ENCODE results near the gene FER.
"Not testable (repeated sequence)": the region's sequence is repeated elsewhere in the genome, so short reads cannot be mapped to it uniquely, and the experiment has no call there.

Gene FER

GRCh38 chr5:108818613-108819272, 71.0 kb downstream of the FER start:
- TF ChIP-seq, protein P1, sequence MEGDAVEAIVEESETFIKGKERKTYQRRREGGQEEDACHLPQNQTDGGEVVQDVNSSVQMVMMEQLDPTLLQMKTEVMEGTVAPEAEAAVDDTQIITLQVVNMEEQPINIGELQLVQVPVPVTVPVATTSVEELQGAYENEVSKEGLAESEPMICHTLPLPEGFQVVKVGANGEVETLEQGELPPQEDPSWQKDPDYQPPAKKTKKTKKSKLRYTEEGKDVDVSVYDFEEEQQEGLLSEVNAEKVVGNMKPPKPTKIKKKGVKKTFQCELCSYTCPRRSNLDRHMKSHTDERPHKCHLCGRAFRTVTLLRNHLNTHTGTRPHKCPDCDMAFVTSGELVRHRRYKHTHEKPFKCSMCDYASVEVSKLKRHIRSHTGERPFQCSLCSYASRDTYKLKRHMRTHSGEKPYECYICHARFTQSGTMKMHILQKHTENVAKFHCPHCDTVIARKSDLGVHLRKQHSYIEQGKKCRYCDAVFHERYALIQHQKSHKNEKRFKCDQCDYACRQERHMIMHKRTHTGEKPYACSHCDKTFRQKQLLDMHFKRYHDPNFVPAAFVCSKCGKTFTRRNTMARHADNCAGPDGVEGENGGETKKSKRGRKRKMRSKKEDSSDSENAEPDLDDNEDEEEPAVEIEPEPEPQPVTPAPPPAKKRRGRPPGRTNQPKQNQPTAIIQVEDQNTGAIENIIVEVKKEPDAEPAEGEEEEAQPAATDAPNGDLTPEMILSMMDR (IDR thresholded peaks at IDR 0.05; ENCODE audit: insufficient read depth, low read depth, low read length, missing control alignments): no peak
- peak; percentile 74 for DNase-seq (ENCODE audit: low read depth)
- no peak overlapping the region for H3K4me3 ChIP-seq (ENCODE audit: low read length)

DNA sequence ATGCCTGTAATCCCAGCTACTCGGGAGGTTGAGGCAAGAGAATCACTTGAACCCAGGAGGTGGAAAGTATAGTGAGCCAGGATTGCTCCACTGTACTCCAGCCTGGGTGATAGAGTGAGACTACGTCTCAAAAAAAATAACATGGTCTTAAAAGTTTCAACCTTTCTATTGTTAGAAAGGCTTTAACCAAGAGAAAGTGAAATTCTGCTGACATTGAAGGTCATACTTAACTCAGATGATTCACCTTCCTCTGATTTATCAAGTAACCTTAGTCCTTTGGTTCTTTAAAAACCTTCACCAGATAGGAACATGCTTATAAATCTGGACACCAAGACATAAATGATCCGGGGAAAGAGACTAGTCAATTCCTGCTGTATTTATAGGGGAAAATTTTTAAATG, 73.3 kb downstream of the FER start:
- no peak for DNase-seq (ENCODE audit: low read depth)
- TF ChIP-seq, protein P1 (IDR thresholded peaks at IDR 0.05; ENCODE audit: insufficient read depth, low read depth, low read length, missing control alignments): no peak
- no peak overlapping the region for H3K4me3 ChIP-seq (ENCODE audit: low read length)

- no peak overlapping the region for H3K4me3 ChIP-seq (ENCODE audit: low read length)
- TF ChIP-seq, protein P1 (IDR thresholded peaks at IDR 0.05; ENCODE audit: insufficient read depth, low read depth, low read length, missing control alignments): no peak
- no peak for DNase-seq (ENCODE audit: low read depth)
Observed at GRCh38 chr5:108822211-108822947, 74.7 kb downstream of the FER start.

GRCh38 chr5:108827131-108827530, 79.4 kb downstream of the FER start:
- TF ChIP-seq, protein P1 (IDR thresholded peaks at IDR 0.05; ENCODE audit: insufficient read depth, low read depth, low read length, missing control alignments): no peak
- DNase-seq (ENCODE audit: low read depth): no peak
- H3K4me3 ChIP-seq (ENCODE audit: low read length): no peak overlapping the region

GRCh38 chr5:108830705-108831276, 83.1 kb downstream of the FER start:
- no peak for DNase-seq (ENCODE audit: low read depth)
- no peak overlapping the region for H3K4me3 ChIP-seq (ENCODE audit: low read length)
- TF ChIP-seq, protein P1 (IDR thresholded peaks at IDR 0.05; ENCODE audit: insufficient read depth, low read depth, low read length, missing control alignments): no peak

DNA sequence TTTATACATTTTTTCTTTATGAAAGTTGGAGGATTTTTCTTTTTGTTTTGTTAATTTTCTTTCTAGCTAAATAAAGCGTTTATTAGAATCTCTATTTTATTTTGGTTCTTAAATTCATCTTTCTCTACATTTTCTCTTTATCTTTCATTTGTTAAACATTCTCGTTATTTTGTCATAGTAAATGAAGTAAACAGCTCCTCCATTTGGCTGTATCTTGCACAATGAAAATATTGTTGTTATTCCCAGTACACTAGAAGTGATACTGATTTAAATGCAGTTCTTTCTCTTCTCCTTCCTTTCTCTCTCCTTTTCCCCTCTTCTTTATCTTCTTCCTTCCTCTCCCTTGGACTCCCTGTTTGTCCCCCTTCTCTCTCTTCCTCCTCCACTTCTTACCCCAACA, 88.8 kb downstream of the FER start:
- no peak for DNase-seq (ENCODE audit: low read depth)
- no peak overlapping the region for H3K4me3 ChIP-seq (ENCODE audit: low read length)
- TF ChIP-seq, protein P1 (IDR thresholded peaks at IDR 0.05; ENCODE audit: insufficient read depth, low read depth, low read length, missing control alignments): no peak

DNA sequence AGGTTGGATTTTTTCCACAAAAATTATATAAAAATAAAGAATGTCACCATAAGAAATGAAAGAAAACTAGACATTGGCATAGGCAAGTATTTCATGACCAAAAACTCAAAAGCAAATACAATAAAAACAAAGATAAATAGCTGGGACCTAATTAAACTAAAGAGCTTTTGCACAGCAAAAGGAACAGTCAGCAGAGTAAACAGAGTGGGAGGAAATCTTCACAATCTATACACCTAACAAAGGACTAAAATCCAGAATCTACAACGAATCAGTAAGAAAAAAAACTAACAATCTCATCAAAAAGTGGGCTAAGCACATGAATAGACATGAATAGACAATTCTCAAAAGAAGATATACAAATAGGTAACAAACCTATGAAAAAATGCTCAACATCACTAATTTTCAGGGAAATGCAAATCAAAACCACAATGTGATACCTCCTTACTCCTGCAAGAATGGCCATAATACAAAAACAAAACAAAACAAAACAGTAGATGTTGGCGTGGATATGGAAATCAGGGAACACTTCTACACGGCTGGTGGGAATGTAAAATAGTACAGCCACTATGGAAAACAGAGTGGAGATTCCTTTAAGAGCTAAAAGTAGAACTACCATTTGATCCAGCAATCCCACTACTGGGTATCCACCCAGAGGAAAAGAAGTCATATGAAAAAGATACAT, 94.7 kb downstream of the FER start:
- H3K4me3 ChIP-seq (ENCODE audit: low read length): not testable (repeated sequence)

GRCh38 chr5:108851129-108851528, 103.4 kb downstream of the FER start:
- not testable (repeated sequence) for DNase-seq (ENCODE audit: low read depth); H3K4me3 ChIP-seq (ENCODE audit: low read length)

More for the DNA sequence above, 94.7 kb downstream of the FER start:
- not testable (repeated sequence) for DNase-seq (ENCODE audit: low read depth)

Measured in epithelial cell of esophagus (primary cell).